Right atrium auricular region (tissue), 2 donors: ENCODE results near the gene ELMO3. TPM values are rescaled to one million over a fixed set of nuclear protein-coding genes. Genes with fewer than 3 reads are reported as not detected.

Experiments
- DNase-seq: peaks from one replicate; pipeline ENCODE4 v3.0.0-alpha.2; 2019; ENCODE audit warnings: low spot score
- H3K27ac ChIP-seq, 2 donors: fragments of 200-600 bp; sonication (generic); 1 replicate in 1 of 2; 2 replicates in 1 of 2; pipeline ENCODE4 v1.5.1; 2016 to 2019
- H3K27me3 ChIP-seq, 2 donors: fragments of 200-600 bp; sonication (generic); one replicate each; pipeline versions ENCODE4 v1.5.1 to v1.6.0; 2017 to 2019
- H3K36me3 ChIP-seq: fragments of 200-600 bp; sonication (generic); one replicate; pipeline ENCODE4 v1.5.1; 2016
- H3K4me1 ChIP-seq, 2 donors: fragments of 200-600 bp; sonication (generic); one replicate each; pipeline versions ENCODE4 v1.5.1 to v1.6.0; 2017 to 2019
- H3K4me3 ChIP-seq, 2 donors: fragments of 200-600 bp; sonication (generic); 1 replicate in 1 of 2; 2 replicates in 1 of 2; pipeline ENCODE4 v1.5.1; 2017 to 2019; ENCODE audit warnings: mild to moderate bottlenecking in 1 of 2, moderate library complexity in 1 of 2
- H3K9me3 ChIP-seq, 2 donors: fragments of 200-600 bp; sonication (generic); one replicate each; pipeline ENCODE4 v1.5.1; 2019
- total RNA-seq, 2 donors: library from RNA; depleted of rRNA; stranded (reverse); fragments of >200 nt; gene quantifications; one replicate each; pipeline ENCODE4 v1.1.0, GENCODE V29; 2016
- TF ChIP-seq, protein P1 (sequence below), 2 donors: fragments of 200-600 bp; sonication (generic); IDR thresholded peaks; one replicate each; pipeline ENCODE4 v1.5.1; 2019; ENCODE audit warnings: antibody characterized with exemption in 2 of 2

The ELMO3 gene
- total RNA-seq, 2 donors from 2014 or later, result 0.37 to 2.2 TPM

DNA sequence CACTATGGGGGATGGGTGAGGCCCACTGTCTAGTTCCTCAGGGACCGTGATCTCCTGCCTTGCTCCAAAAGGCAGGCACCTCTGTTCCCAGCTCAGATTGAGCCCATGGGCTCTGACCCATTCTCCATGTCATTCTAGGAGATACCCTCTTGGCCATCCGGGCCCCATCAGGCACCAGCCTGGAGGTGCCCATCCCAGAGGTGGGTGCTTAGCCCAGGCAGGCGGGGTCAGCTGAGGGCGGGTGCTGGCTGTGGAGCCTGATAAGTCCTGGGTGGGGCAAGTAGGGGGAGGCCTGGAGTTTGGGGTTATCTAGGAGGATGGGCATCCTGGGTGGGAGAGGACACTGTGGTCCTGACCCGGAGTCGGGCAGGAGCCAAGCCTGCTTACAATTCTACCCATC, 4.7 kb upstream of the ELMO3 start:
- TF ChIP-seq, protein P1, sequence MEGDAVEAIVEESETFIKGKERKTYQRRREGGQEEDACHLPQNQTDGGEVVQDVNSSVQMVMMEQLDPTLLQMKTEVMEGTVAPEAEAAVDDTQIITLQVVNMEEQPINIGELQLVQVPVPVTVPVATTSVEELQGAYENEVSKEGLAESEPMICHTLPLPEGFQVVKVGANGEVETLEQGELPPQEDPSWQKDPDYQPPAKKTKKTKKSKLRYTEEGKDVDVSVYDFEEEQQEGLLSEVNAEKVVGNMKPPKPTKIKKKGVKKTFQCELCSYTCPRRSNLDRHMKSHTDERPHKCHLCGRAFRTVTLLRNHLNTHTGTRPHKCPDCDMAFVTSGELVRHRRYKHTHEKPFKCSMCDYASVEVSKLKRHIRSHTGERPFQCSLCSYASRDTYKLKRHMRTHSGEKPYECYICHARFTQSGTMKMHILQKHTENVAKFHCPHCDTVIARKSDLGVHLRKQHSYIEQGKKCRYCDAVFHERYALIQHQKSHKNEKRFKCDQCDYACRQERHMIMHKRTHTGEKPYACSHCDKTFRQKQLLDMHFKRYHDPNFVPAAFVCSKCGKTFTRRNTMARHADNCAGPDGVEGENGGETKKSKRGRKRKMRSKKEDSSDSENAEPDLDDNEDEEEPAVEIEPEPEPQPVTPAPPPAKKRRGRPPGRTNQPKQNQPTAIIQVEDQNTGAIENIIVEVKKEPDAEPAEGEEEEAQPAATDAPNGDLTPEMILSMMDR (IDR thresholded peaks at IDR 0.05), result no peak
- no peak overlapping the region for H3K4me3 ChIP-seq
- peaks cover 50% of the 10 kb centered on the region for H3K36me3 ChIP-seq
- H3K27me3 ChIP-seq, result no peaks in the 10 kb centered on the region
- no peak overlapping the region for H3K27ac ChIP-seq
- no peak for DNase-seq
- peaks cover 0 to 42% of the 10 kb centered on the region in 2 donors for H3K4me1 ChIP-seq
- H3K9me3 ChIP-seq, result no peaks in the 10 kb centered on the region

DNA sequence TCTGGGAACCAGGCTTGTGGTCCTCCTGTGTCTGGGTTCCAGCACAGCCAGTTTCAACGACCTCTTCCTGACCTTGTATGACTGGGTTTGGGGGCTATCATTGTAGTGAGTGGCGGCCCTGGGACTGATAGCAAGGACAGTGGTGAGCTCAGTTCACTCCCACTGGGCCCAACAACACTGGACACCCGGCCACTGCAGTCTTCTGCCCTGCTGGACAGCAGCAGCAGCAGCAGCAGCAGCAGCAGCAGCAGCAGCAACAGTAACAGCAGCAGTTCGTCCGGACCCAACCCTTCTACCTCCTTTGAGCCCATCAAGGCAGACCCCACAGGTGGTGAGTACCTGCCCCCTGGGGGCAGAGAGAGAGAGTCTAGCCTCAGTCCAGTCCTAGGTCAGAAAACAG, 3.3 kb upstream of the ELMO3 start:
- Histone ChIP-seq H3K27me3 (no peaks in the 10 kb centered on the region), H3K9me3 (no peaks in the 10 kb centered on the region), H3K4me3 (no peak overlapping the region), H3K27ac (no peak overlapping the region), H3K4me1 (peaks cover 0 to 49% of the 10 kb centered on the region in 2 donors), H3K36me3 (peaks cover 50% of the 10 kb centered on the region)
- TF ChIP-seq, protein P1 (IDR thresholded peaks at IDR 0.05), result no peak
- no peak for DNase-seq

DNA sequence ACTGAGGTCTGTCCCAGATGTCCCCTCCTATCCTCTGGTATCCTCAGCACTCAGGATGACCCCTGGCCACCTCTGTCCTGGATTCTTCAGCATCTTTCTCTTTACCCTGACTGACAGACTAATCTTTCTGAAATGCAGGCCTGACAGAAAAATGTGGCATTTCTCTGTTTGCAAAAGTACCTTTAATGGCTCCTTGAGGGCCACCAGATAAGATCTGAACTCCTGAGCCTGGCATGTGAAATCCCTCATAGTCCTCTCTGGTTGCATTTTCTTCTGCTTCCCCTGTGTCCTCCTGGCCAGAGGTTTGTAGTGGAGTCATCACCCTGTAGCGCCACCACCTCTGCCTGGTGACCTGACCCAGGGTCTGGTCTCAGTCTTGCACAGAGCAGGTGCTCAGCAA, 2.0 kb upstream of the ELMO3 start:
- TF ChIP-seq, protein P1 (IDR thresholded peaks at IDR 0.05), result no peak
- Histone ChIP-seq H3K4me1 (peaks cover 0 to 38% of the 10 kb centered on the region in 2 donors), H3K4me3 (no peak overlapping the region), H3K9me3 (no peaks in the 10 kb centered on the region), H3K36me3 (peaks cover 50% of the 10 kb centered on the region), H3K27ac (no peak overlapping the region), H3K27me3 (no peaks in the 10 kb centered on the region)
- DNase-seq, result no peak

DNA sequence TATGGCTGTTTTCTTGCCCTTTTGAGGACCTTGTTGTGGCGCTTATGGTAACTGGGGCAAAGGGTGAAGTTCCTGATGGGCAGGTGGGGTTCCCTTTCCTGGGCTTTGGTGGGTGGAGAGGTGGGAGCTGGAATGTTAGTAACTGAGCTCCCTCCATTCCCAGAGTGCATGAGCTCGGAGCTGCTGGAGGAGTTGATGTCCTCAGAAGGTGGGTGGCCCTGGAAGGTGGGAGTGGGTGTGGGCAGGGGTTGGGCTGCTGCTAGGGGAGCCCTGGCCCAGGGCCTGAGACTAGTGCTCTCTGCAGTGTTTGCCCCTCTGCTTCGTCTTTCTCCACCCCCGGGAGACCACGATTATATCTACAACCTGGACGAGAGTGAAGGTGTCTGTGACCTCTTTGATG, 1.2 kb upstream of the ELMO3 start:
- H3K4me3 ChIP-seq, result no peak overlapping the region
- H3K36me3 ChIP-seq, result peaks cover 50% of the 10 kb centered on the region
- H3K4me1 ChIP-seq, result peaks cover 0 to 36% of the 10 kb centered on the region in 2 donors
- DNase-seq, result no peak
- H3K27ac ChIP-seq, result no peak overlapping the region
- no peaks in the 10 kb centered on the region for H3K27me3 ChIP-seq
- no peaks in the 10 kb centered on the region for H3K9me3 ChIP-seq
- TF ChIP-seq, protein P1 (IDR thresholded peaks at IDR 0.05), result no peak

DNA sequence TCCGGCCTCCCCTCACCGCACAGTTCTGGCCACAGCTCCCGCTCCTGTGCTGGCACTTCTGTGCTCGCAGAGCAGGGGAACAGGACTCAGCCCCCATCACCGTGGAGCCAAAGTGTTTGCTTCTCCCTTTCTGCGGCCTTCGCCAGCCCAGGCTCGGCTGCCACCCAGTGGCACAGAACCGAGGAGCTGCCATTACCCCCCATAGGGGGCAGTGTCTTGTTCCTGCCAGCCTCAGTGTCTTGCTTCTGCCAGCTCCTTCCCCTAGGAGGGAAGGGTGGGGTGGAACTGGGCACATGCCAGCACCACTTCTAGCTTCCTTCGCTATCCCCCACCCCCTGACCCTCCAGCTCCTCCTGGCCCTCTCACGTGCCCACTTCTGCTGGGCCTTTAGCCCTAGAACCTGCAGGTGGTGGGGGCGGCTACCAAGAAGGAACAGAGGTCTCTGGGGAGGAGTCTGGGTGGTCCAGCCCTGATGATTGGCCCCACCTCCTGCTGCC, 645 bp upstream of the ELMO3 start:
- TF ChIP-seq, protein P1 (IDR thresholded peaks at IDR 0.05), result peak in 1 of 2 donors; percentile 67
- DNase-seq, result no peak
- Histone ChIP-seq H3K36me3 (peaks cover 49% of the 10 kb centered on the region), H3K4me1 (peaks cover 0 to 30% of the 10 kb centered on the region in 2 donors), H3K9me3 (no peaks in the 10 kb centered on the region), H3K27me3 (no peaks in the 10 kb centered on the region), H3K27ac (no peak overlapping the region), H3K4me3 (no peak overlapping the region)

DNA sequence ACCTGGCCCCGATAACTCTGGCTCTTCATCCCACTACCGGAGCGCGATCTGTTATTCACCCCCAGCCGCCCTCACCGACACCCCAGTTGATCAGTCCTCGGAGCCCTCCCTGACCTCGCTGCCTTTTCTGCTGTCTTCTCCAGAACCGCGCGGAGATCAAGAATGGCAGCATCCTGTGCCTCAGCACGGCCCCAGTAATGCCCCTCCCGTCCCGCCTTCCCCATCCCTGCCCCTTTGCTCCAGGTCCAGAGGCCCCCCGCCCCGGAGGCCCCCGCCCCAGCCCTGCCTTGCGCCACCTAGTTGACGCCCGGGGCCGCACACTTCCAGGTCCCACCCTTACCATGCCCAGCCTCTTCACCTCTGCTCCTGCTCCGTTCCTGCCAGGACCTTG, 872 bp downstream of the ELMO3 start:
- peak overlapping the region in 1 of 2 donors; percentile 15 for H3K4me3 ChIP-seq
- H3K9me3 ChIP-seq, result no peaks in the 10 kb centered on the region
- no peak for DNase-seq
- H3K36me3 ChIP-seq, result peaks cover 35% of the 10 kb centered on the region
- H3K27me3 ChIP-seq, result no peaks in the 10 kb centered on the region
- TF ChIP-seq, protein P1 (IDR thresholded peaks at IDR 0.05), result no peak
- peaks cover 0 to 22% of the 10 kb centered on the region in 2 donors for H3K4me1 ChIP-seq
- no peak overlapping the region for H3K27ac ChIP-seq
